IPS-NIHi7 (cell line): ENCODE results near the gene TNS3.
"Not testable (repeated sequence)": the region's sequence is repeated elsewhere in the genome, so short reads cannot be mapped to it uniquely, and the experiment has no call there.

Source experiments
- DNase-seq: peaks from one replicate; pipeline ENCODE4 v3.0.0; 2012; ENCODE audit warnings: mixed read lengths; ENCODE audit errors: extremely low spot score

The TNS3 gene

DNA sequence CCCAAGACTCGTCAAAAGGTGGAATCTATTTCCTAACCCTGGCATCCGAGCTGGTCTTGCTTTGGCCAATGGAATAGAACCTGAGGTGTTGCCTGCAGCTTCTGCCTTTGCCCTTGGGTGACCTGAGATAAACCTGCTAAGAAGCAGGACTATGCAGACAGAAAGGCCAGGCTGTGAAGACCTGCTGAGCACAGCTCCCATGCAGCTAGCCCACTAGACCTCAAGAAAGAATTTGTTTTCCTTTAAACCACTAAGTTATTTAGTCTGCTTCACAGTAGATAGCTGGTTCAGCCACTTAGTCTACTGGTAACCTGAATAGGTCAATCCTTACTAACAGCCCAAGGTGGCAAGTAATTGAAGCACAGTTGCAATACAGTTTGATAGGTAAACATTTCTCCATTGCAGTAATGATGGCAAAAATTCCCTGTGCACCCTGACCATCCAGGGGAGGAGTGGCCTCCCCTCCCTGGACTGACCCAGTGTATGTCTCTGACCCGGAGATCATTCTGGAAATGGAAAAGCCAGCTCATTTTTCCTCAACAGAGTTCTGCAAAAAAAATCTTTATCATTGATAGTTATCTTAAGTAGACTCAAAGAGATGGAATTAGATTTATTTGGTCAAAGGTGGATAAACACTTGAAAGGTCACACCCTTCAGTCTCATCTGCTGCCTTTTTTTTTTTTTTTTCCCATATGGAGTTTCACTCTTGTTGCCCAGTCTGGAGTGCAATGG, 20.0 kb downstream of the TNS3 start:
- DNase-seq, result no peak

DNA sequence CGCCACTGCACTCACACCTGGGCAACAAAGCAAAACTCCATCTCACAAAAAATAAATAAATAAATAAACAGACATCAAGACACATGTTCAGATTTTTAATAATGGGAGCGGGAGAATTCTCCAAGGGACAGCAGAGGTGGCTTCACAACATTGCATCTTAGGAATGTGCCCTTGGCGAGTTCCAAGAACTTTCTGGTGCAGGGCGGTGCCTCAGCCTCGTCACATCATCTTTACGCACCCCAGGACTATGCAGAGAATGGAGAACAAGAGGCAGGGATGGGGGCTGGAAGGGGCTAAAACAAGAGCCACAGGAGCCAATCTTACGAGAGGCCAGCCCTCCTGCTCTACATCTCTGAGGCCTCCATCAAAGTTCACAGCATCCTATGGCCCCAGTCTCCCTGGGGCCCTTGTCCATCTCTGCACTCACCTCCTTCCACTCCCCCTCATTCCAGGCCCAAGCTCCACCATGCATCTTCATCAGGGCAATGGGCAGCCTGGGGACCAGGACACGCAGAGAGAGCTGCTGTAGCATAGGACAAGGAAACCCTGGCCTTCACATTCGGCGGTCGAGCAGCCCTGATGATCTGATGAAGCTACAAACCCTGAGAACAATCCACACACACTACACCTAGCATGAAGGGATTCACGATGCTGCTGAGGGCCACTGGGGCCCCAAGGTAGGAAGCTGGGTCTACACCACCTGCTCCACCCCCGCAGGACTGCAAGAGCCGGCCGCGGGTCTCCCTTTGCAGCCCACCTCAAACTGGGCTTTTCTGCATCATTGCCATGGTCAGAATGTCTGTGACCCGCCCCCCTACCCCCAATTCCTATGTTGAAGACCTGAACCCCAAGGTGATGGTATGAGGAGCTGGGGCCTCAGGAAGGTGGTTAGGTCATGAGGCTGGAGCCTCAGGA, 22.3 kb downstream of the TNS3 start:
- DNase-seq, result no peak

DNA sequence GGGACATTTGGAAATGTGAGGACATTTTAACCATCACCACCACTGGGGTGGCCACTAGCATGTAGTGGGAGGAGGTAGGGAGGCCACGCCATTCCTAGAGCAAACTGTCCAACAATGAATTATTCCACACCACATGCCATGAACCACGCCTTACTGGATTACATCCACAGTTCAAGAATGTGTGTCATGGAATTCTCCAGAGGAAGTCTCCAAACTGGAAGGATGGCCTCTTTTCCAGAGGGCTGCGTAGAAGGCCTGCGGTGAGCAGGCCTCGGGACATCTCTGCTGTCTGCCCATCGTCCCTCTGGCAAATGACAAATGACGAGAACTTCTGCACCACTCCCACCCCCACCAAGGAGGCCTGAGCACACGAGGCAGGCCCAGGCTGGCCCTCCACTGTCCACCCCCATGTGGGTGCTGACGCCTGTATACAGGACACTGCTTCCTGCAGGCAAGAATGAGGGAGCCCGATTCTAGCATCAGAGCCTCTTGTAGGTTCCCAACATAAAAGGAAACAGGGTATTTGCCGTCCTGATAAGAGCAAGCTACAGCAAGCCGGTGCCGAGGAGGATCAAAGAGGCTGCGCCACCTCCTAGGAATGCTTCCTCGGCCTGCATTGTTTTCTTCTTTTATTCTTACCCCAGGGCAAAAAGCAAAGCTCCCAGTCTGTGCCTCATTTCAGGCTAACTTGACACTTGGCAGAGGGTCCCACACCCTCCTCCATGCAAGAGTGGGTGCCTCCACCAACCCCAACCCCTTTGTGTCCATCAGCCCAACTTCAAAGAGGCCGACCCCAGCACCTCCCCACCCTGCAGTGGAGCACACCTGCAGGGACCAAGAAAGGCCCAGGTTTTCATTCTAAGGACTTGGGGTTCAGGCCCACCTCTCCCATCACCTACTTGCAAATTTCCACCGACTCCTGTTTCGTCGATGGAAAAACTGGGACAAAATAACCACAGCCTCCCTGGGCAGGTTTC, 23.9 kb downstream of the TNS3 start:
- peak; percentile 73 for DNase-seq

GRCh38 chr7:47557317-47557693, 24.6 kb downstream of the TNS3 start:
- DNase-seq, result no peak

GRCh38 chr7:47556511-47557180, 25.3 kb downstream of the TNS3 start:
- DNase-seq, result no peak

DNA sequence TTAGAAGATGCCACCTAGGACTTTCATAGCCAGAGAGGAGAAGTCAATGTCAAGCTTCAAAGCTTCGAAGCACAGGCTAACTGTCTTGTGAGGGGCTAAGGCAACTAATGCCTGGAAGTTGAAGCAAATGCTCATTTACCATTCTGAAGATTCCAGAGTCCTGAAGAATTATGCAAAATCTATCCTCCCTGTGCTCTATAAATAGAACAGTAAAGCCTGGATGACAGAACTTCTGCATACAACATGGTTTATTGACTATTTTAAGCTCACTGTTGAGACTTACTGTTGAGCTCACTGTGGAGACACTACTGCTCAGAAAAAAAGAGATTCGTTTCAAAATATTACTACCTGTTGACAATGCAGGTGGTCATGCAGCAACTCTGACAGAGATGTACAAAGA, 28.6 kb downstream of the TNS3 start:
- no peak for DNase-seq

DNA sequence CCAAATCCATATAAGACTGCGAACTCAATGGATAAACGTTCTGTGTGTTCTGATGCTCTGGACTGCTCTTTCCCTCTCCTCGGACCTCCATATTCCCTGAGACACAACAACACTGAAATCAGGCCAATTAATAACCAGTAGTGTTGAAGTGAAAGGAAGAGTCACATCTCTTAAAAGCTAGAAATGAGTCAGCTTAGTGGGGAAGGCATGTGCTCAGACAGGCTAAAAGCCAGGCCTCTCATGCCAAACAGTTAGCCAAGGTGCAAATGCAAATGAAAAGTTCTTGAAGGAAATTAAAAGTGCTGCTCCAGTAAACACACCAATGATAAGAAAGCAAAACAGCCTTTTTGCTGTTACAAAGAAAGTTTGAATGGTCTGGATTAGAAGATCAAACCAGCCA, 29.3 kb downstream of the TNS3 start:
- DNase-seq, result no peak

DNA sequence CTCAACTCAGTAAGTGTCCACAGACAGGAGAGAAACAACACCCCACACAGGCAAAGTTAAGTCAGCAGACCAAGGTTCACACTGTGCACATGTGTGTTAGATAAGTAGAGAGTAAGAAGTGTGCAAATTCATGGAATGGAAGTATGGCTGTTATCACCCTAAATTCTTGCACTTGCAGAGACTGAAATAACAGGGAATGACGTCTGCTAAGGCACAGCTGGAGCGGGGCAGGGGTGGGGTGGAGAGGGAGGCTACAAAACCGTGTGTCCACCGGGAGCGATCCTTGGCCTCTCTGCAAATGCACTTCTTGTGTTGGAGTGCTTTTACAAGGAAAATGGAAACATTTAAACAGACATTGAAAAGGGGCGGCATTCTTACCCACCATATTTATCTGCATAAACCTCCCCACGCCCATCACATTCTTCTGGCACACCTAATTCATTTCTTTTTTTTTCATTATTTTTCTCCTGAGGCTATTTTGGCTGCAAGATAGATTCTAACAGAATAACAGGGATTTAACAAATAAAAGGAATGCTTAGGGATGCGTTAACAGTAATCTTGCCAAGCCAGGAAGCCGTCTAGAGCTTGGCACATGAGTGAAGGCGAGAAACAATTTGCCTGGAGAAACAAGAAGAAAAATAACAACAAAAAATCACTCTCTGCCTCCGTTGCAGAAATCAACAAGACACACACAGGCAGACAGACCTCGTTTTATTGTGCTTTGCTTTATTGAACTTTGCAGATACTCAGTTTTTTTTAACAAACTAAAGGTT, 30.1 kb downstream of the TNS3 start:
- DNase-seq, result no peak

DNA sequence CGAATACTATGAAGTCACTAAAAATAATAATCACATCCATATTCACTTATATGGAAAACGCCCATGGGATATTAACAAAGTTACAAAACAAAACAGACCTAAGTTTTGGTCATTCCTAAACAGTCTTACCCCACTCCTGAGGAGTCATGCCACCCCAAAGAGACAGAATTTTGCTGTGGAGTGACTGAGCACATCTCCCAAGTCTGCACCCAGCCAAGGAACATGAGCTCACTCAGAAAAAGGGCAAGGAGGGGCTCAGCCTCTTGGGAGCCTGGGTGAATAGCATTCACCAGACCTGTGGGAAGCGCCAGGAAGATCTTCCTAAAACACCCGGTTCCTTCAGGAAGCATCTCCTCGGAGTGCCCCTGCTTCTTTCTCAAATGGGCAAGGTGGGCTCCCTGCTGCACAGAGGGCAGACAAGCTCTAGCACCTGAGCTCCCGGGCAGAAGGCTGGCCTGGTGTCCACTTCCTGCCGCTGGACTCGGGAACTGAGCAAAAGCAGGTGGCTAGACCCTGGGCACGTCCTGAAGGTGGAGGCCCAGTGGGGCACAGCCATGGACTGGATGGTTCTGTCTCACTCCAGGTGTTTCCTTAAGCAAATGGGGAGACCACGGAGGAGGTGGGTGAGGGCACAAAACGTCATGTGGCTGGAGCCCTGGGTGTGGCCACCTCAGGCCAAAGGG, 31.0 kb downstream of the TNS3 start:
- DNase-seq, result no peak

- no peak for DNase-seq
Measured at GRCh38 chr7:47549916-47550315, 32.0 kb downstream of the TNS3 start.

- no peak for DNase-seq
Measured at GRCh38 chr7:47549397-47549796, 32.5 kb downstream of the TNS3 start.

DNA sequence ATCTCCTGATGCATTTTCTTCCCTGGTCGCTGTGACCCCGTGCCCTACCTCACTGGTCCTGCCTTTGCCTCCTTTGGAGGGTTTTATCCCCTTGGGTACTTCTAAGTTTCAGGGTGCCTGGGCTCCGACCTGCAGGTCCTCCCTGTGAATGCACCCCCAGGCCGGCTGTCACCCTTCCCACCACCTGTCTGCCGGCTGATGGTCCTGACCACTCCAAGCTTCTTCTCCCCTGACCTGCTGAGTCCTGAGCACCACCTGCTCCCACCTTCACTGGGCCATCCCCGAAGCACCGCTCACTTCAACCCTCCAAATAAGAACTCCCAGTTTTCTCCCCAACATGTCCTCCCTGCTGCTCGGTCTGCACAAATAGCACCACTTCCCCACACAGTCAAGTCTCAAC, 33.4 kb downstream of the TNS3 start:
- no peak for DNase-seq

DNA sequence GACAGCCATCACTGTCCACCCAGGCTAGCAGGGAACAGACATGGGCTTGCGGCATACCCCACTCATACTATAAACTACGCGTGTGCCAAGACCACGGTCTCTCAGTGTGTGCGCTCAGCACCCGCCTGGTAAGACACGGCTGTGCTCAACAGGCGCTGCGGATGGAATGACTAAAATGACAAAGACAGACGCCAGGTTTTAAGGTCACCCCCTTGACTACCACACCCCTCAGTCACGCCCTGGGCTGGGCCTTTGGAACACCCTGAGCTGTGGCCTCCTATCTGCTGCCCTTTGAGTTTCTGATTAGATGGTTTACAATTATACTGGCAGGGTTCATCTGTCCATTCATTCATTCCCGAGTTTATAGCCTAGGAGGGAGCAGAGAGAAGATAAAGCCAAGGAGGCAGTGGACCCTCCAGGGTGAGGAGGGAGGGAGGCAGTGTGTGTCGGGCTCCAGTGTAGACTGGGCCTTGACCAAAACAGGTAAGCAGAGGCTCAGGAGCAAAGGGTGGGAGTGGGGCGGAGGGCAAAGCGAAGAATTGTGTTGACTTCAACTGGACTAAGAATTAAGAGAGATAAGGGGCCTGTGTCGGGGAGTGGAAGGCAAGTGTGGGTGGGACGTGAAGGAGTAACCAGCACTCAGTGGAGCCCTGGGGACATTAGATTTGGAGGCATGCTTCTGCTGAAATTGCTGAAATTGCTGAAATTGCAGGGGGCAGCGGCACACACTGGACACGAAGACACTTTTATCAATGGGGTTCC, 35.0 kb downstream of the TNS3 start:
- no peak for DNase-seq

DNA sequence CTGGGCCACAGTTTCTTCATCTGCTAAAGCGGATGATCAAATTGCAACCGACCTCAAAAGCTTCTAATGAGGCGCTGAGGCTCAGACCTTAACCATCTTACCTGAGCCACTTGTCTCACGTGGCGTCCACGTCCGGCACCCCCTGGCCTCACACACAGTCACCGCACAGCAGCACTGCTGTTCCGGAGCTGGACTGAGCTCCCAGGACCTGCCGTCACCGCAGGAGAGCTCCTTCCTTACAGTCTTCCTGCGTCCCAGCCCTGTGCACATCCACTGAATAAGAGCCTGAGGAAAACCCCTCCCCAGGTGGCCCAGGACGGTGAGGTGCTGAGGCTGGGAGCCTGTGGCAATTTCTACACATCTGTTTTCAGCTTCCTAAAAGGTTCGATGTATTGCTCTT, 35.7 kb downstream of the TNS3 start:
- DNase-seq, result no peak

DNA sequence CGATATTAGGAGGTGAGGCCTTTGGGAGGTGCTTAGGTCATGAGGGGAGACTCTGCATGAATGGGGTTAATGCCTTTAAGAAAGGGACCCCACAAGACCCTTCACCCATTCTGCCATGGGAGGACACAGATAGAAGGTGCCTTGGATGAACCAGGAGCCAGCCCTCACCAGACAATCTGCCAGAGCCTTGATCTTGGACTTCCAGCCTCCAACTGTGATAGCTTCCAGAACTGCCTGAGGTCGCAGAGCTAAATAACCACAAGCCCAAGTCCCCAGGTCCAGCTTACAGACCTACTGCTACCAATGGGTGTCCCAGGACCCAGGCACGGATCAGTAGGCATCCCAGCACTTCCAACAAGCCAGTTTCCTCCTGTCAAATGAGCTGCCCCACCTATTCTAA, 37.5 kb downstream of the TNS3 start:
- DNase-seq, result no peak

- no peak for DNase-seq
Measured at GRCh38 chr7:47543714-47544113, 38.2 kb downstream of the TNS3 start.

DNA sequence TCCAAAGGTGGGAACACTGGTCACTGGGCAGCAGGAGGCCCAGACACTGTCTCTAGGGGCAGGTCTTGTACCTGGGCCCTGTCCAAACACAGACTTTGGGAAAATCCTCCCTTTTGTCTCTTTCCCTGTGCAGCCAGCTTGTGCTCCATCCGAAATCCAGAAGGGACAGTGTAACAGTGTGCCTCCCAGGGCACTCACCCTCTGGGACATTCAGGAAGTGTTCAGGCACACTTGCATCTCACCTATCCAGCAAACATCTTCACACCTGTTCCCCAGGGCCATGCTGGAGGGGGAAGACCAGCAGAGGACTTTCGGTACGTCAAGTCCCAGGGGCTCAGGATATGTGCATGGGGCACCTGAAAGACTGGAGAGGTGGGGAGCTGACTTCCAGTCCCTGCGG, 38.9 kb downstream of the TNS3 start:
- no peak for DNase-seq

DNA sequence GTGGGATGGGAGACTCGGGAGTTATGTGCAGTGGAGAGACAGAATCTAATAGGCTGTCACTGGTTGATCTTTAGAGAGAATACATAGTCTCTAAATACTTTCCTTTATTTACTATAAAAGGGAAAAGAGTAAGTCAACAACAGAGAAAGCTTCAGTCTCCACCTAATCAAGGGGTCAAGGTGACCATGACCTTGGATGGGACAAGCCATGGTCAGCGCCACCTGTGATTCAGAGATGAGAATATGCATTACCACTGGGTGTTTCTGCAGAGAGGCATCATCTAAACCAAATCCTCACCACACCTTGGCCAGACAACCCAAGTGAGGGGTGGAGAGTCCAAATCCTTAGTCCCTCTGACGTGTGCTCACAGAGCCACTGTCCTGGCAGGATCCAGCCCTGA, 39.9 kb downstream of the TNS3 start:
- no peak for DNase-seq

GRCh38 chr7:47541485-47541884, 40.4 kb downstream of the TNS3 start:
- DNase-seq, result not testable (repeated sequence)
